H1 (cell line): Measurements from ENCODE around the gene LPP.

Experiments used
- CTCF ChIP-seq, 3 experiments: IDR thresholded peaks; 1 replicate in 2 of 3; 2 replicates in 1 of 3; pipeline versions ENCODE4 v1.5.1 to v1.6.1; 2011; ENCODE audit warnings: low read length in 3 of 3, mild to moderate bottlenecking in 3 of 3, inconsistent platforms in 2 of 3, low read depth in 1 of 3, moderate library complexity in 1 of 3; ENCODE audit not compliant: insufficient read depth in 1 of 3; ENCODE audit errors: control extremely low read depth in 1 of 3
- SIN3A ChIP-seq, 2 experiments: IDR thresholded peaks in 1 of 2; conservative IDR thresholded peaks in 1 of 2; 2 replicates each; pipeline ENCODE4 v1.6.1; 2011 to 2012; ENCODE audit warnings: low read length in 2 of 2, improper control_type of control experiment in 1 of 2, low read depth in 1 of 2, mild to moderate bottlenecking in 1 of 2
- YY1 ChIP-seq: IDR thresholded peaks from 2 replicates; pipeline ENCODE4 v1.6.1; 2011; ENCODE audit warnings: low read depth, mild to moderate bottlenecking, low read length

- TF ChIP-seq YY1: no peak
- TF ChIP-seq CTCF (IDR thresholded peaks at IDR 0.05; ENCODE audit: control extremely low read depth in 1 of 3, insufficient read depth in 1 of 3, low read depth in 1 of 3, low read length in 3 of 3): no peak
- no peak for TF ChIP-seq SIN3A (conservative IDR thresholded peaks at IDR 0.05 in 1 of 2, IDR thresholded peaks at IDR 0.05 in 1 of 2; ENCODE audit: low read depth in 1 of 2, low read length in 2 of 2)
Observed at GRCh38 chr3:188620752-188621151, 466.8 kb downstream of the LPP start.
